A673 (cell line): ENCODE data around the gene FITM2.

Experiments
- CTCF ChIP-seq: fragments of 300-800, 200-600 bp; sonication (generic); conservative IDR thresholded peaks from 2 replicates; pipeline ENCODE4 v1.5.1; 2017; ENCODE audit warnings: low read depth, mild to moderate bottlenecking, antibody characterized with exemption, low read length, moderate library complexity, mixed read lengths
- EZH2 ChIP-seq: fragments of 200-600 bp; sonication (generic); IDR thresholded peaks from 2 replicates; pipeline ENCODE4 v1.6.1; 2017; ENCODE audit warnings: borderline replicate concordance, low read depth, mild to moderate bottlenecking, mixed read lengths, antibody characterized with exemption, low read length; ENCODE audit not compliant: poor library complexity, severe bottlenecking

- no peak for TF ChIP-seq CTCF
- no peak for TF ChIP-seq EZH2
These were observed 6.6 kb downstream of the FITM2 start for GRCh38 chr20:44304383-44304782.
